H1 (cell line): ENCODE data around the gene CDH8. TPM values are rescaled to one million over a fixed set of nuclear protein-coding genes. Genes with fewer than 3 reads are reported as not detected.

Experiments used
- CTCF ChIA-PET: fragments of 300-600 bp; sonication (Branson Sonifier 250); formaldehyde crosslinking; loops from one replicate; lab custom pipeline; 2021; ENCODE audit not compliant: partially characterized antibody; lab: Charles Lee
- POLR2A ChIA-PET: fragments of 300-600 bp; sonication (Branson Sonifier 250); formaldehyde crosslinking; loops from one replicate; lab custom pipeline; 2021; ENCODE audit warnings: inconsistent platforms; ENCODE audit not compliant: partially characterized antibody; lab: Charles Lee
- DNase-seq, 2 experiments: peaks; one replicate each; pipeline versions ENCODE4 v3.0.0 to v3.0.0-alpha.2; 2010 to 2022; ENCODE audit warnings: low spot score in 2 of 2, low read depth in 1 of 2, mixed read lengths in 1 of 2
- FAIRE-seq: peaks from 2 replicates; lab custom pipeline; 2011; peaks lifted over from hg19 to GRCh38; lab: Jason Lieb, UNC
- H2AFZ ChIP-seq: 2 replicates; pipeline ENCODE4 v1.8.1; 2012; ENCODE audit warnings: low read length, inconsistent platforms
- H2AK5ac ChIP-seq: 2 replicates; pipeline ENCODE4 v1.6.1; 2013; ENCODE audit warnings: low read depth, low read length
- H2BK120ac ChIP-seq: replicated peaks from 2 replicates; pipeline ENCODE3; 2013; ENCODE audit warnings: low read depth, low read length, inconsistent platforms
- H2BK12ac ChIP-seq: 2 replicates; pipeline ENCODE4 v1.6.1; 2013; ENCODE audit warnings: low read depth, low read length
- H2BK15ac ChIP-seq: 2 replicates; pipeline ENCODE4 v1.6.1; 2013; ENCODE audit warnings: low read length
- H2BK20ac ChIP-seq: 2 replicates; pipeline ENCODE4 v1.6.1; 2013; ENCODE audit warnings: low read length
- H2BK5ac ChIP-seq: 2 replicates; pipeline ENCODE4 v1.6.1; 2013; ENCODE audit warnings: low read depth, low read length
- H3K14ac ChIP-seq: 2 replicates; pipeline ENCODE4 v1.6.1; 2013; ENCODE audit warnings: inconsistent platforms; ENCODE audit not compliant: insufficient read length
- H3K18ac ChIP-seq: 2 replicates; pipeline ENCODE4 v1.6.1; 2013; ENCODE audit warnings: low read length; ENCODE audit errors: extremely low read depth
- H3K23ac ChIP-seq: 2 replicates; pipeline ENCODE4 v1.6.1; 2013; ENCODE audit warnings: inconsistent platforms; ENCODE audit not compliant: insufficient read length
- H3K23me2 ChIP-seq: 2 replicates; pipeline ENCODE4 v1.6.1; 2013; ENCODE audit warnings: low read depth, low read length
- H3K27ac ChIP-seq: 2 replicates; pipeline ENCODE4 v1.6.1; 2011; ENCODE audit warnings: low read depth, low read length, inconsistent platforms
- H3K27me3 ChIP-seq, 4 experiments: replicated peaks in 1 of 4; 1 replicate in 1 of 4; 2 replicates in 3 of 4; pipeline versions ENCODE4 v1.6.1 to v1.8.1; 2011 to 2013; ENCODE audit warnings: low read length in 3 of 4, mild to moderate bottlenecking in 3 of 4, inconsistent platforms in 2 of 4, mixed read lengths in 2 of 4, moderate library complexity in 1 of 4; ENCODE audit not compliant: control insufficient read depth in 3 of 4, insufficient read depth in 3 of 4; ENCODE audit errors: extremely low read depth in 1 of 4
- H3K36me3 ChIP-seq, 4 experiments: 2 replicates each; pipeline versions ENCODE4 v1.6.1 to v1.8.1; 2011 to 2013; ENCODE audit warnings: mild to moderate bottlenecking in 4 of 4, low read length in 3 of 4, moderate library complexity in 2 of 4, control low read depth in 1 of 4, inconsistent platforms in 1 of 4; ENCODE audit not compliant: insufficient read depth in 4 of 4, control insufficient read depth in 2 of 4
- H3K4ac ChIP-seq: replicated peaks from 2 replicates; pipeline ENCODE3; 2013; ENCODE audit warnings: low read length, low read depth, mixed read lengths, inconsistent platforms; ENCODE audit not compliant: insufficient read length
- H3K4me1 ChIP-seq, 4 experiments: replicated peaks in 1 of 4; 1 replicate in 1 of 4; 2 replicates in 3 of 4; pipeline versions ENCODE4 v1.6.1 to v1.8.1; 2011 to 2013; ENCODE audit warnings: low read length in 3 of 4, inconsistent platforms in 2 of 4, mixed read lengths in 1 of 4; ENCODE audit not compliant: insufficient read depth in 4 of 4, control insufficient read depth in 3 of 4
- H3K4me2 ChIP-seq, 2 experiments: 2 replicates each; pipeline versions ENCODE4 v1.6.1 to v1.8.1; 2011 to 2013; ENCODE audit warnings: low read depth in 2 of 2, low read length in 2 of 2, control low read depth in 1 of 2, inconsistent platforms in 1 of 2, mild to moderate bottlenecking in 1 of 2; ENCODE audit not compliant: insufficient read depth in 1 of 2
- H3K4me3 ChIP-seq, 4 experiments: fragments of 200-600, 300-600 bp in 1 of 4; sonication (generic), shearing (Covaris generic), sonication (Bioruptor Twin) in 1 of 4; 2 replicates each; pipeline versions ENCODE4 v1.5.1 to v1.8.1; 2011 to 2016; ENCODE audit warnings: low read length in 4 of 4, low read depth in 3 of 4, control low read depth in 2 of 4, inconsistent platforms in 2 of 4, mild to moderate bottlenecking in 2 of 4, mixed read lengths in 1 of 4, moderate library complexity in 1 of 4; ENCODE audit not compliant: insufficient read depth in 2 of 4; ENCODE audit errors: extremely low read depth in 1 of 4
- H3K56ac ChIP-seq: replicated peaks from 2 replicates; pipeline ENCODE3; 2013; ENCODE audit warnings: low read depth, mild to moderate bottlenecking, mixed read lengths, low read length, inconsistent platforms; ENCODE audit not compliant: insufficient read length
- H3K79me1 ChIP-seq: 2 replicates; pipeline ENCODE4 v1.6.1; 2013; ENCODE audit warnings: low read depth, low read length, control low read depth
- H3K79me2 ChIP-seq, 2 experiments: 2 replicates each; pipeline versions ENCODE4 v1.6.1 to v1.8.1; 2012 to 2013; ENCODE audit warnings: low read length in 2 of 2, mild to moderate bottlenecking in 2 of 2, inconsistent platforms in 1 of 2; ENCODE audit not compliant: insufficient read depth in 2 of 2, control insufficient read depth in 1 of 2
- H3K9ac ChIP-seq, 4 experiments: replicated peaks in 1 of 4; 1 replicate in 1 of 4; 2 replicates in 3 of 4; pipeline versions ENCODE4 v1.6.1 to v1.8.1; 2011 to 2013; ENCODE audit warnings: low read depth in 3 of 4, low read length in 3 of 4, control low read depth in 2 of 4, mild to moderate bottlenecking in 2 of 4, moderate library complexity in 2 of 4, inconsistent platforms in 1 of 4; ENCODE audit errors: extremely low read depth in 1 of 4
- H3K9me3 ChIP-seq, 2 experiments: 2 replicates each; pipeline versions ENCODE4 v1.6.1 to v1.8.1; 2012 to 2013; ENCODE audit warnings: mild to moderate bottlenecking in 2 of 2, moderate library complexity in 2 of 2, control low read depth in 1 of 2, inconsistent platforms in 1 of 2, low read depth in 1 of 2, low read length in 1 of 2, mixed read lengths in 1 of 2; ENCODE audit not compliant: insufficient read depth in 2 of 2
- H4K20me1 ChIP-seq, 2 experiments: replicated peaks in 1 of 2; 2 replicates each; pipeline versions ENCODE3 to v1.8.1; 2011 to 2013; ENCODE audit warnings: inconsistent platforms in 2 of 2, low read length in 2 of 2, mild to moderate bottlenecking in 1 of 2; ENCODE audit not compliant: insufficient read depth in 2 of 2, control insufficient read depth in 1 of 2
- H4K5ac ChIP-seq: 2 replicates; pipeline ENCODE4 v1.6.1; 2013; ENCODE audit warnings: low read length, low read depth, mixed read lengths, inconsistent platforms; ENCODE audit not compliant: insufficient read length
- H4K8ac ChIP-seq: 2 replicates; pipeline ENCODE4 v1.8.0; 2013; ENCODE audit warnings: mild to moderate bottlenecking, moderate library complexity, low read length, inconsistent platforms; ENCODE audit not compliant: insufficient read depth; ENCODE audit errors: extremely low read depth
- H4K91ac ChIP-seq: replicated peaks from 2 replicates; pipeline ENCODE3; 2013; ENCODE audit warnings: low read length, mixed read lengths, inconsistent platforms; ENCODE audit not compliant: insufficient read length
- GABPA ChIP-seq: IDR thresholded peaks from 2 replicates; pipeline ENCODE4 v1.6.1; 2011; ENCODE audit warnings: mild to moderate bottlenecking, low read length, moderate library complexity, borderline replicate concordance; ENCODE audit not compliant: insufficient read depth
- SIX5 ChIP-seq: IDR thresholded peaks from 2 replicates; pipeline ENCODE4 v1.6.1; 2011; ENCODE audit warnings: mild to moderate bottlenecking, low read depth, low read length
- SRF ChIP-seq: IDR thresholded peaks from 2 replicates; pipeline ENCODE4 v1.6.1; 2011; ENCODE audit warnings: mild to moderate bottlenecking, low read depth, low read length, moderate library complexity
- WGBS, 2 experiments: shearing (Covaris generic) in 1 of 2; methylation state at CpG; one replicate each; pipeline versions ENCODE4 v1.1.6 to v1.1.7; 2013 to 2015; ENCODE audit warnings: low lambda C conversion rate in 2 of 2, mixed read lengths in 2 of 2, inconsistent platforms in 1 of 2, low coverage in 1 of 2, missing lambda C conversion rate in 1 of 2; ENCODE audit not compliant: insufficient replicate concordance in 2 of 2, insufficient coverage in 1 of 2, insufficient read length in 1 of 2; ENCODE audit errors: extremely low coverage in 1 of 2, missing lambda C conversion rate in 1 of 2; 5-methylcytosine and 5-hydroxymethylcytosine counted together
- polyA plus RNA-seq, 7 experiments: library from polyadenylated mRNA; depleted of rRNA in 3 of 7; stranded (reverse) in 5 of 7; unstranded in 2 of 7; fragments of >200 nt in 5 of 7; fragments of 200-250 nt in 2 of 7; gene quantifications; 1 replicate in 5 of 7; 2 replicates in 1 of 7; 4 replicates in 1 of 7; pipeline versions ENCODE4 v1.2.1 to v1.2.3, GENCODE V29; 2011 to 2013; ENCODE audit warnings: missing spikeins in 2 of 7, mixed read lengths in 2 of 7
- total RNA-seq: library from RNA; stranded (reverse); fragmentation: NEBNext Ultra II Directional; extraction: Animal tissue kit (Norgen Biotek cat#: 25700); gene quantifications from 2 replicates; pipeline ENCODE4 v1.2.1, GENCODE V29; 2021

The CDH8 gene
- total and polyA plus RNA-seq, 2 of the 8 experiments (the other 6 are each of a cell fraction or from before 2014, with no cell fraction given): 7.7 to 8.4 TPM

DNA sequence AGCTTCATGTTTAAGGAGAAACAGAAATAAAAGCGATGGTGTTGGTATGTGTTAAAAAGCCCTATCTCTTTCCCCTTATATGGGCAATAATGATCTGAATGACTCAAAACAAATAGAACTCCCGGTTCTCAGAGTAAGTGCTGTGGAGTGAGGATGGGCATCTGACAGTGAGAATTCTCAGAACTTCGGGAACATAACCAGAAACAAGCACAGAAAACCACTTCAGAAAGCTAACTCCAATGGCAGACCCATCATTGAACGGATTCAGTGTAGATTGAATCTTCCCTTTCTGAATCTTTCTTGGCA lies 67.2 kb downstream of the CDH8 start:
- WGBS, 2 experiments: 78% methylated on average over 4 of the region's 4 CpGs; no CpG with 5 or more reads in 1 of the 2 experiments
- Histone ChIP-seq H4K8ac (no peak overlapping the region), H3K56ac (no peak overlapping the region), H3K9me3 (peaks cover 2 to 3% of the 10 kb centered on the region in 2 experiments; a peak in 2 of 4 replicates), H2BK20ac (no peak overlapping the region), H3K23me2 (no peaks in the 10 kb centered on the region), H2BK5ac (no peak overlapping the region), H3K9ac (no peak overlapping the region), H4K20me1 (no peaks in the 10 kb centered on the region), H3K27ac (no peak overlapping the region), H3K14ac (no peak overlapping the region), H3K4me3 (no peak overlapping the region), H3K18ac (no peak overlapping the region), H3K4ac (no peak overlapping the region), H3K36me3 (peaks cover 0 to 6% (median 0%) of the 10 kb centered on the region in 4 experiments; a peak in 3 of 8 replicates), H2BK12ac (no peak overlapping the region), H2BK15ac (no peak overlapping the region), H3K27me3 (no peaks in the 10 kb centered on the region), H3K79me1 (no peaks in the 10 kb centered on the region), H2AK5ac (no peak overlapping the region), H4K5ac (no peak overlapping the region), H3K79me2 (no peaks in the 10 kb centered on the region), H3K23ac (no peak overlapping the region), H4K91ac (no peak overlapping the region), H2BK120ac (no peak overlapping the region), H3K4me2 (0 out of 4 replicates have a peak overlapping the region, but pooled peaks of 1 of the 2 experiments have one; percentile 14), H3K4me1 (peaks cover 0 to 4% (median 1%) of the 10 kb centered on the region in 4 experiments; a peak in 2 of 7 replicates), H2AFZ (no peak overlapping the region)
- POLR2A ChIA-PET: interaction anchor here (1.0 to 1.4 kb wide), 2 partner anchors 12 to 20 kb away, joined by 4 to 5 read pairs; no protein-coding TSS in a partner anchor
- FAIRE-seq (no peak), DNase-seq (no peak)
- CTCF ChIA-PET: interaction anchor here (1.2 to 2.4 kb wide), 4 partner anchors 9 to 109 kb away, joined by 6 to 9 read pairs (median 7); no protein-coding TSS in a partner anchor
- TF ChIP-seq SRF (peak; percentile 39; the same call in 1 of the 2 replicates), SIX5 (no peak), GABPA (no peak)
